ENCODE results near the gene CST1. TPM values are rescaled to one million over a fixed set of nuclear protein-coding genes. Genes with fewer than 3 reads are reported as not detected.
"Not testable (repeated sequence)": the region's sequence is repeated elsewhere in the genome, so short reads cannot be mapped to it uniquely, and the experiment has no call there.

CST1 gene
- not detected for total RNA-seq

- H3K27me3 ChIP-seq, H3K27ac ChIP-seq, ATAC-seq, H3K4me3 ChIP-seq, H3K9me3 ChIP-seq, H3K36me3 ChIP-seq, H3K4me1 ChIP-seq: not testable (repeated sequence)
- 49% methylated on average over 2 of the region's 3 CpGs; no CpG with 5 or more reads in 1 of the 2 donors for WGBS, 2 donors (ENCODE audit: low coverage in 1 of 2)
Observed at GRCh38 chr20:23750786-23751185, at the start of gene CST1. TSS of gene CST1 (minus strand) at chr20:23750935. CDS start at chr20:23750866, 69 bp downstream.

GRCh38 chr20:23799216-23799847, 48.6 kb upstream of the CST1 start:
- not testable (repeated sequence) for H3K36me3 ChIP-seq, H3K4me1 ChIP-seq, H3K4me3 ChIP-seq, H3K9me3 ChIP-seq, H3K27ac ChIP-seq, H3K27me3 ChIP-seq
- WGBS, 2 donors (ENCODE audit: low coverage in 1 of 2), result 55% methylated on average over 3 of the region's 4 CpGs; no CpG with 5 or more reads in 1 of the 2 donors
- peak; percentile 44 to 73 (median 58) for TF ChIP-seq CTCF (IDR thresholded peaks at IDR 0.05)
- ATAC-seq, result peak; percentile 63

GRCh38 chr20:23795526-23795925, 44.8 kb upstream of the CST1 start:
- Histone ChIP-seq H3K4me3 (no peak overlapping the region), H3K4me1 (no peaks in the 10 kb centered on the region), H3K9me3 (no peaks in the 10 kb centered on the region), H3K36me3 (no peaks in the 10 kb centered on the region), H3K27me3 (peaks cover 5% of the 10 kb centered on the region), H3K27ac (no peak overlapping the region)
- 93% methylated on average over 3 of the region's 3 CpGs for WGBS, 2 donors (ENCODE audit: low coverage in 1 of 2)
- TF ChIP-seq POLR2AphosphoS5 (IDR thresholded peaks at IDR 0.05) (no peak), POLR2A (IDR thresholded peaks at IDR 0.05) (no peak), CTCF (IDR thresholded peaks at IDR 0.05) (no peak), EP300 (IDR thresholded peaks at IDR 0.05) (no peak)
- ATAC-seq, result no peak

- Histone ChIP-seq H3K27me3 (peaks cover 5% of the 10 kb centered on the region), H3K27ac (no peak overlapping the region), H3K4me1 (no peaks in the 10 kb centered on the region), H3K4me3 (no peak overlapping the region), H3K36me3 (no peaks in the 10 kb centered on the region), H3K9me3 (no peaks in the 10 kb centered on the region)
- ATAC-seq, result no peak
- TF ChIP-seq CTCF (IDR thresholded peaks at IDR 0.05) (no peak), POLR2AphosphoS5 (IDR thresholded peaks at IDR 0.05) (no peak), POLR2A (IDR thresholded peaks at IDR 0.05) (no peak), EP300 (IDR thresholded peaks at IDR 0.05) (no peak)
- 42 to 44% methylated on average over 3 to 7 of the region's 7 CpGs for WGBS, 2 donors (ENCODE audit: low coverage in 1 of 2)
Observed at GRCh38 chr20:23794841-23795240, 44.1 kb upstream of the CST1 start.

GRCh38 chr20:23794065-23794464, 43.3 kb upstream of the CST1 start:
- WGBS, 2 donors (ENCODE audit: low coverage in 1 of 2), result 73 to 85% methylated on average over 3 to 5 of the region's 7 CpGs

More at GRCh38 chr20:23794065-23794464, 43.3 kb upstream of the CST1 start:
- Histone ChIP-seq H3K36me3 (no peaks in the 10 kb centered on the region), H3K4me3 (no peak overlapping the region), H3K9me3 (no peaks in the 10 kb centered on the region), H3K27me3 (peaks cover 5% of the 10 kb centered on the region), H3K27ac (no peak overlapping the region), H3K4me1 (no peaks in the 10 kb centered on the region)
- no peak for ATAC-seq
- no peak for TF ChIP-seq EP300 (IDR thresholded peaks at IDR 0.05)
- no peak for TF ChIP-seq CTCF (IDR thresholded peaks at IDR 0.05)
- no peak for TF ChIP-seq POLR2A (IDR thresholded peaks at IDR 0.05)
- TF ChIP-seq POLR2AphosphoS5 (IDR thresholded peaks at IDR 0.05), result no peak
